Femur (tissue), 1 donor: ENCODE results near the gene EEF1B2.
"Not testable (repeated sequence)": the region's sequence is repeated elsewhere in the genome, so short reads cannot be mapped to it uniquely, and the experiment has no call there.

ENCODE experiments used
- DNase-seq: peaks from one replicate; pipeline ENCODE4 v3.0.0-alpha.2; 2017

EEF1B2 gene

DNA sequence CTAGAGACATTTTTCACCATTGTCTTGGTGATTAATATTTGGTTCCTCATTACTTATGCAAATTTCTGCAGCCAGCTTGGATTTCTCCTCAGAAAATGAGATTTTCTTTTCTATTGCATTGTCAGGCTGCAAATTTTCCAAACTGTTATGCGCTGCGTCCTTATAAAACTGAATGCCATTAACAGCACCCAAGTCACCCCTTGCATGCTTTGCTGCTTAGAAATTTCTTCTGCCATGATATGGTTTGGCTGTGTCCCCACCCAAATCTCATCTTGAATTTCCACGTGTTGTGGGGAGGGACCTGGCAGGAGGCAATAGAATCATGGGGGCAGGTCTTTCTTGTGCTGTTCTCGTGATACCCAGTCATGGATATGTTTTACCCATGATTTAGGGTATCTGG lies 8.5 kb downstream of the EEF1B2 start:
- not testable (repeated sequence) for DNase-seq

DNA sequence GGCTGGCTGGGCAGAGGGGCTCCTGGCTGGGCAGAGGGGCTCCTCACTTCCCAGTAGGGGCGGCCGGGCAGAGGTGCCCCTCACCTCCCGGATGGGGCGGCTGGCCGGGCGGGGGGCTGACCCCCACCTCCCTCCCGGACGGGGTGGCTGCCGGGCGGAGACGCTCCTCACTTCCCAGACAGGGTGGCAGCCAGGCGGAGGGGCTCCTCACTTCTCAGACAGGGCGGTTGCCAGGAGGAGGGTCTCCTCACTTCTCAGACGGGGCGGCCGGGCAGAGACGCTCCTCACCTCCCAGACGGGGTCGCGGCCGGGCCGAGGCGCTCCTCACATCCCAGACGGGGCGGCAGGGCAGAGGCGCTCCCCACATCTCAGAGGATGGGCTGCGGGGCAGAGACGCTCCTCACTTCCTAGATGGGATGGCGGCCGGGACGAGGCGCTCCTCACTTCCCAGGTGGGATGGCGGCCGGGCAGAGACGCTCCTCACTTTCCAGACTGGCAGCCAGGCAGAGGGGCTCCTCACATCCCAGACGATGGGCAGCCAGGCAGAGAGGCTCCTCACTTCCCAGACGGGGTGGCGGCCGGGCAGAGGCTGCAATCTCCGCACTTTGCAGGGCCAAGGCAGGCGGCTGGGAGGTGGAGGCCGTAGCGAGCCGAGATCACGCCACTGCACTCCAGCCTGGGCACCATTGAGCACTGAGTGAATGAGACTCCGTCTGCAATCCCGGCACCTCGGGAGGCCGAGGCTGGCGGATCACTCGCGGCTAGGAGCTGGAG lies 12.1 kb downstream of the EEF1B2 start:
- DNase-seq: not testable (repeated sequence)

DNA sequence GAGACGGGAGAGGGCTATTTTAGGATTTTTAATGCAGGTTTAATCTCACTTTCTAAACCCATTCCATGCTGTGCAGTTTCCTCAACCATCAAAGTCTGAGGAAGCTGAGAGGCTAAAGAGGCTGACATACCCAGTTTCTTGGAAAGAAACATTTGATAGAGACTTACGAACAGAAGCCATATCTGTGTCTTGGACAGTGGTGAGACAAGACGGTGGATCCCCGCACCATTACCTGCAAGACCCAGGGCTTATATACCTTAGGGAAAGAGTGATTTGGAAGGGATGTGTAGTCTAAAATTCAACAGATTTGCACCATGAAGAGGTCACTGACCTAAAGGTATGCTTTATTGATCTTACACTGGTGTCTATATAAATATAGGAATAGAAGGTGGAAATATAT lies 13.5 kb downstream of the EEF1B2 start:
- no peak for DNase-seq

DNA sequence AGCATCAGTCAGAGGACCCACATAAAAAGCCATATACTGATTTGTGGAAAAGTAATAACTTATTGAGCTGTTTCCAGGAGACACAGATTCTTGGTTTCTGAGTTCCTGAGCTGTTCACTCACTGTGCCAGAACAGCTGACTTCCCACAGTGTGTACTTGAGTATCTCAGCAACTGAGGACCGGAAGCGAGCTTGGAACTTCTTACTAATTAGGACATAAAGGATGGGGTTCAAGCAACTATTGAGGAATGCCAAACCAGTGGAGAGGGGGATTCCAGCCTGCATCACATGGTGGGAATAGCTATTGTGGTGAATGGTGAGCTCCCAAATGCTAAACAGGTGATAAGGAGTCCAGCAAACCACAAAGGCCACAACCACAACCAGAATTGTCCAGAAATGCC lies 16.4 kb downstream of the EEF1B2 start:
- DNase-seq: peak; percentile 38

DNA sequence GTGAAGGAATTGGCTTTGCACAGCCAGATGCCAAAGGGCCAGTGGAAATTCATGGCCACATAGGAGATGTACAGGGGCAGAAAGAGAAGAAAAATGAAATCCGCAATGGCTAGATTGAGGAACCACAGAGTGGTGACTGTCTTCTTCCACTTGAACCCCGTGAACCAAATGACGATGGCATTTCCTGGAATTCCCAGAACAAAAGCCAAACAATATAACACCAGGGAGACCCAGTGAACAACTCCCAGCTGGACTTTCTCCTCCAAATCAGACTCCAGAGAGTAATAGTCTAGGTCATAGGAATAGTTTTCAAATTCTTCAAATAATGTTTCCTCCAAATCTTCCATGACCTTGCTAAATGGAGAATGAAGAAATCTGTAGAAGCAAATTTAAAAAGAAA lies 17.2 kb downstream of the EEF1B2 start:
- DNase-seq: no peak

DNA sequence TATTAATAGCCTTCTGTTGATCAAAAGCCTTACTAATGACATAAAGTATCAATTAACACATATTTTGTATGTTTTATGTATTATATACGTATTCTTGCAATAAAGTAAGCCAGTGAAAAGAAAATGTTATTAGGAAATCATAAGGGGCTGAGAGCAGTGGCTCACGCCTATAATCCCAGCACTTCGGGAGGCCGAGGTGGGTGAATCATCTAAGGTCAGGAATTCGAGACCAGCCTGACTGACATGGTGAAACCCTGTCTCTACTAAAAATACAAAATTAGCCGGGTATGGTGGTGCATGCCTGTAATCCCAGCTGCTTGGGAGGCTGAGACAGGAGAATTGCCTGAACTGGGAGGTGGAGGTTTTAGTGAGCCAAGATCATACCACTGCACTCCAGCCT lies 21.8 kb downstream of the EEF1B2 start:
- DNase-seq: not testable (repeated sequence)

DNA sequence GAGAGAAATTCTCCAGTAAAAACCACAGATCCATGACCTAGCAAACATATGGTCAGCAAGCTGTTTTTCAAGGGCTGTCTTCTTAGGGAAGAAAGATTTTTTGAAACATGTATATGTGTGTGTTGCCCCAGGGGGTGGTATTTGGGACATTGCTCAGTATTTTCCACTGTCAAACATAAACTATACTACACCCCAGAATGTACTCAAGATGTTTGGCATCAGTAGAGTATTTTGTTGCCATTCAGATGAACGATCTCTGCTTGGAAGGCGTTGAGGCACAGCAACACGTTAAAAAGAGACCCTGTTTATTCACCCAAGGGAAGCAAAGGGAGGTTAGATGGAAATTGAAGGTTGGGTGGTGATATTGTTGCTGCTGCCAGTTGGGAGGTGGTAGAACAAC lies 30.0 kb downstream of the EEF1B2 start:
- DNase-seq: no peak

DNA sequence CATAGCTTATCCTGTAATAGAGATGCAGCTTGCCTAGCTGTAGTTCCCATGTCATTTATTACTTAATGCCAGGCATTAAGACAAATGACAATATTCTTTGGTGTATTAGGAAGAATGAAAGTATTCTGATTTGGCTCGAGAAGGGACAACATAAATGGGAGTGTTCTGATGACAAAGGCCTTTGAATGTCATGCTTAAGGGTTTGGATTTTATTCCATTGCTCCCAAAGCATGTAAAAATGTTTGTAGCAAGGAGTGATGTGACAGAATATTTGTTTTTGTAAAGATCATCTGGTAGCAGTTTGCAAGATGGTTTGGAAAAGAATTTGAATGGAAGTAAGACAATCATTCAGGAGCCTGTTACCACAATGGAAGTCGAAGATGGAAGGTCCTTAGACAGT lies 30.4 kb downstream of the EEF1B2 start:
- no peak for DNase-seq

DNA sequence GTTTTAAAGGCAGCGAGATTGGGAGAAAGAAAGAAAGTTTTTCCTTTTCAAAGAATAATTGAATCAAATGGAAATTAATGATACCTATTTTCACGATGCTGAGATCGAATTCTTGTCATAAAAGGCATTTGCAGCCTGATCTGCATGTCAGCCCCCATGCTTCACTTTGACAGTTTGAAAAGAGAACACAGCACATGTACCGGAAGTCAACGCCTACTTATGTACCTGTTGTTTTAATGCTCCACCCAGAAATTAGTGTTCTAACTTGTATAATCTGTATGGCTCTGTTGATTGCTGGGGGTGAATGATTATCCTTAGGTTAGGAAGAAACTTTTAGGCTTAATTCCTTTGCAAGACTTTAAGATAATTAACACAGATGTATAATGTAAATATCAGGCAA lies 31.0 kb downstream of the EEF1B2 start:
- DNase-seq: no peak

DNA sequence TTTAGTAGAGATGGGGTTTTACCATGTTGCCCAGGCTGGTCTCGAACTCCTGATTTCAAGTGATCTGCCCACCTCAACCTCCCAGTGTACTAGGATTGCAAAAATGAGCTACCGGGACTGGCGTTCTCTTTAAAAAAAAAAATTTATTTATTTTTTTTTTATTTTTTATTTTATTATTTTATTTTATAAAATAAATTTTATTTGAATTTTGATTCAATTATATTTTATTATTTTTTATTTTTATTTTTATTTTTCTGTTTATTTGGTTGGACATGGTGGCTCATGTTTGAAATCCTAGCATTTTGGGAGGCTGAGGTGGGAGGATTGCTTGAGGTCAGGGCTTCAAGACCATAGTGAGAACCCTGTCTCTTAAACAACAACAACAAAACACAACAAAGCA lies 32.5 kb downstream of the EEF1B2 start:
- no peak for DNase-seq

DNA sequence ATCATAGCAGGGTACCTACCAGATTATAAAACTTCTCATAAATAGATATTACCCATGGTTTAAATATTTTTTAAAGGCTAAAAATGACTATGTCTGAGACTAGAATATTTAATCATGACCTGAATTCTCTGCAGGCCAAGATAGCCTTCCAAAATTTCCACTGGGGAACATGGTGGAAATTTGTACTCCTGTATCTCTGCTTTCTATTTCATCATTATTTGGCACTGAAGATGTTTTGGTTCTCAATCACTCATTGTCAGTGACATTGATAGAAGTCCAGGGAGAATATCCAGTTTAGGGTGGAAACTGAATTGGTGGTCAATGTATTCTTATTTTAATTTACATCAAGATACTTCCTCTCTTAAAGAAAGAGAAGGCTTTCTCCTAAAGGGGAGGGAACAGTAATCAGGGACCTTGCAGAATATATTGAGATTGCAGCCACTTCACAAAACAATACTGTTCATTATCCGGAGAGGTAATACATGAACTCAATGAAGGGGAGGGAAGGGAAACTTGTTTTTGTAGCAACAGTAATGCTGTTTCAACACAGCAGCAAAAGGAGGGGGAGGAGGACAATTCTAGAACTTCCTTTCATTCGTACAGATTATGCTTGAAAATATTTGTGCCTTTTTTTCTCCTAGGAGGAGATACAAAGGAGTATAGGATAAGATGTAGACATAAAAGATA lies 34.1 kb downstream of the EEF1B2 start:
- no peak for DNase-seq

DNA sequence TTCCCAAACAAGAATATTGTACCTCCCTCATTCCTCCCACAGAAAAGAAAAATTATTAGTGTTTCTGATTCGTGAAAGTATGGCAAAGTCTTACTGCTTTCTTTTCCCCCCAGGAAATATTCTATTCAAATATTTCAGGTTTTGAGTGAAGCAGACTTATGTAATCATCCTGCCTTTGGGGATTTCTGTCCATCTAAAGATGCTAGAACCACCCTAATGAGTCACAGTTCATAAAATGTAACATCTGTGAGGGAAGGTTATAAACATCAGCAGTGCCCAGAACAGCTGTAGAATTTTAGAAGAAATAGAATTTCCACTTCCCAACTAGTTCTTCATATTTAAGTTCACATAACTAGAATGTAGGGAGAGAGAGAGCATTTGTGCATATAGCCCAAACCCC lies 39.0 kb downstream of the EEF1B2 start:
- no peak for DNase-seq

DNA sequence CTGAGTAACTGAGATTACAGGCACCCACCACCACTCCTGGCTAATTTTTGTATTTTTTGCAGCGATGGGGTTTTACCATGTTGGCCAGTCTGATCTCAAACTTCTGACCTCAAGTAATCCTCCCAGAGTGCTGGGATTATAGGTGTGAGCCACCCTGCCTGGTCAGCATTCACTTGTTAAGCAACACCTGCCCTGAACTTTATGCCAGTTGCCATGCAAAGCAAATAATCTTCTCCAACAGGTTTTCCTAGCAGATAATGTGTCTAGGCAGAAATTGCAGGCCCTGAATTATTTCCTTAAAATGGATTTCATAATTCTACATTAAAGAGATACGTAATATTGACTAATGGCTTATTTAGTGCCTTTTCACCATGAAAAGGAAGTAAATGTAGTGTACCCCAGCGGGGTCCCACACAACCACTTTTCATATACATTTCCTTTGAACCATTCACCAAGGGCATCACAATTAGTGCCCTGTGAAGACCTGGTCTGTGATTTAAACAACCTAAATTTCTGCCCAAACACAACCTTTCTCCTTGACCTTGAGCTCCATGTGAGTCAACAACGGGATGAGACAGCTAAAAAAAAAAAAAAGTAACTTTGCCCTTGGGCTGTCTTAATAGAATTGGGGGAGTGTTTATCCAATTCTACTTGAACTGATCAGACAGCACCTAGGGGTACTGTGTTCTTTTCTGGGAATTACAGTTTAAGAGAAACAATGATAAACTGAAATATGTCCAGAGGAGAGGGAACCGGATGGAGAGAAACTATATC lies 41.6 kb downstream of the EEF1B2 start:
- DNase-seq: no peak

DNA sequence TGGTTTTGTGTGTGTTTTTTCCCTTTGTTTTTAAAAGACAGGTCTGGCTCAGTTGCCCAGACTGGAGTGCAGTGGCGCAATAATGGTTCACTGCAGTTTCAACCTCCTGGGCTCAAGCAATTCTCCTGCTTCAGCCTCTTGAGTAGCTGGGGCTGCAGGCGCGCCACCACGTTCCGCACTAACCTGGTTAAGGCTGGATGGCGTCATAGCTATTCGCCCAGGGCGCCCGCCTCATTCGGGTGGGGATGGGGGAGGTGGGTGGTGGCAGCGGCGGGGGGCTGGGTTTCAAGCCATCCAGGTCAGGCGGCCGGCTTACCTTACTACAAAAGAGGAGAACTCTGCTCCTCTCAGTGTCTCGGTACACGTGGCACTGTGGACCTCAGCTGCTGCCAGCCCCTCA lies 42.8 kb downstream of the EEF1B2 start:
- no peak for DNase-seq

DNA sequence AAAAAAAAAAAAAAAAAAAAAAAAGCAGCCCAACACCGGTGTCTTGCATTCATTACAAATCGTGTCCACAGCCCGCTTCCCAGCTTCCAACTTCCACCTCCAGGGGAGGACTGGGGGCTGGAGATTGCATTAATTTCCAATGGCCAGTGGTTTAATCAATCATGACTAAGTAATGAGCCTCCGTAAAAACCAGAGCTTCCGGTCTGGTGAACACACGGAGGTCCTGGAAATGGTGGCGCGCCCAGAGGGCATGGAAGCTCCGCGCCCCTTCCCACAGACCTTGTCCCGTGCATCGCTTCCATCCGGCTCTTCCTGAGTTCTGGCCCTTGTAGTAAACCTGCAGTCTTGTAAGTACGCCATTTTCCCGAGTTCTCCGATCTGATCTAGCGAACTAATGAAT lies 43.6 kb downstream of the EEF1B2 start:
- DNase-seq: no peak

DNA sequence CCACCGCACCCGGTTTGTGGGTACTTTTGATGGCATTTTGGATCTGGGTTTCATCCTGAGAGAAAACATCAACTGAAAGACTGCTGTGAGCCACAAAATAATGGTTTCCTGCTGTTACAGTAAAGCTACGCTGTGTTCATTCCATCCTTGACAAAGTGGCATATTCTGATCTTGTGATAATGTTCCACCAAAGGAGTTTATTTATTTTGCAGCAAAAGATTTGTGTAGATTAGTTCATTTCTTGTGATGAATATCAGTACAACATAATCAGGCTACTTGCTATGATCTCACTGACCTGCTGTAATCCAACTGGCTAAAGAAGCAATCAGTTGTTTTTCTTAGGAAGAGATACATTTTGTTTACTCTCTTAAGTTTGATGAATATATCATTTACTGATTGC lies 45.0 kb downstream of the EEF1B2 start:
- no peak for DNase-seq

DNA sequence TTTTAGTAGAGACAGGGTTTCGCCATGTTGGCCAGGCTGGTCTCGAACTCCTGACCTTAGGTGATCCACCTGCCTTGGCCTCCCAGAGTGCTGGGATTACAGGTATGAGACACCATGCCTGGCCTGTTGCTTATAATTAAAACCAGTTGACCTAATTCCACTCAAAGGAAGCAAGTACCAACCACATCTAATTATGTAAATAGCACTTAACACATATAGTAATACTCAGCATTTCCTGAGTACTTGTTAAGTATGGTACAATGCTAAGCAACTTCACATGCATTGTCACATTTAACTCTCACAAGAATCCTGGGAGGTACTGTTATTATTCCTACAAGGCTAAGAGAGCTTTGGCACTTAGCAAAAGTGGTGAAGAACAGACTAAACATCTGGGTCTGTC lies 47.6 kb downstream of the EEF1B2 start:
- not testable (repeated sequence) for DNase-seq

DNA sequence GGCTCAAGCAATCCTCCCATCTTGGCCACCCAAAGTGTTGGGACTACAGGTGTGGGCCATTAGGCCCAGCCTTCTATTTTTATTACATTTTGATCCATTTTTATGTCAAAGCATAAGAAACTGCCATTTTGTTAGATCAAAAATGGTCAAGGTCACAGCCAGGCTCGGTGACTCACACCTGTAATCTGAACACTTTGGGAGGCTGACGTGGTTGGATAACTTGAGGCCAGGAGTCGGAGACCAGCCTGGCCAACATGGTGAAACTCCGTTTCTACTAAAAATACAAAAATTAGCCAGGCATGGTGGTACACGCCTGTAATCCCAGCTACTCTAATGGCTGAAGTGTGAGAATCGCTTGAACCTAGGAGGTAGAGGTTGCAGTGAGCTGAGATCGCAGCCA lies 49.2 kb downstream of the EEF1B2 start:
- DNase-seq: no peak

DNA sequence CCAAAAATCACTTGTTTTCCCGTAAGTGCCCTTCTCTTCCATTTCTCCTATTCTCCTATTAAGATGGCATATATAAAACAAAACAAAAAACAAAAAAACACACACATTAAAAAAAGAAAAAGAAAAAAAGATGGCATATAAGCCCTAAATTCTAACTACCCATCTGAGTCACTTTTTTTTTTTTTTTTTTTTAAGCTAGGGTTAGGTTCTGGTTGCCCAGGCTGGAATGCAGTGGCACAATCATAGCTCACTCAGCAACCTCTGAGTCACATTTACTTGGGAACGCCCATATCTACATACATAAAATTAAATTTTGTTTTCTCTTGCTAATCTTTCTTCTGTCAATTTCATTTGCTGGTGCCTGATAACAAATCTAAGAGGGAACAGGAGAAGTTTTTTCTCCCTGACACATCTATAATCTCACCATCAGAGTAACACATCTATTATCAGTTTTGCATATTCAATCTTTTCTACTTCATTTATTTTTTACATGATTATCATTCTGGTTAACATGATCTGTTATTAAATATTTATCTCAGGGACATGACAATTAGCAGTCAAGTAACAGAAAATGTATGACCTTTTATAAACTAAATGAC lies 52.1 kb downstream of the EEF1B2 start:
- no peak for DNase-seq
